Fibroblast of skin of abdomen (primary cell): ENCODE data around the gene HOXB6. TPM values are rescaled to one million over a fixed set of nuclear protein-coding genes. Genes with fewer than 3 reads are reported as not detected.

Experiments used
- DNase-seq: peaks from one replicate; pipeline ENCODE4 v3.0.0-alpha.2; 2013
- polyA plus RNA-seq, 2 experiments: library from polyadenylated mRNA; unstranded; fragments of 120-200 nt; gene quantifications; one replicate each; pipeline ENCODE4 v1.2.1, GENCODE V29; 2013; ENCODE audit not compliant: insufficient read length in 2 of 2

HOXB6 gene
- 31.0 TPM for polyA plus RNA-seq (2013, experiment 1 of 2; ENCODE audit: insufficient read length)
- polyA plus RNA-seq (2013, experiment 2 of 2; ENCODE audit: insufficient read length): 30.0 TPM

DNA sequence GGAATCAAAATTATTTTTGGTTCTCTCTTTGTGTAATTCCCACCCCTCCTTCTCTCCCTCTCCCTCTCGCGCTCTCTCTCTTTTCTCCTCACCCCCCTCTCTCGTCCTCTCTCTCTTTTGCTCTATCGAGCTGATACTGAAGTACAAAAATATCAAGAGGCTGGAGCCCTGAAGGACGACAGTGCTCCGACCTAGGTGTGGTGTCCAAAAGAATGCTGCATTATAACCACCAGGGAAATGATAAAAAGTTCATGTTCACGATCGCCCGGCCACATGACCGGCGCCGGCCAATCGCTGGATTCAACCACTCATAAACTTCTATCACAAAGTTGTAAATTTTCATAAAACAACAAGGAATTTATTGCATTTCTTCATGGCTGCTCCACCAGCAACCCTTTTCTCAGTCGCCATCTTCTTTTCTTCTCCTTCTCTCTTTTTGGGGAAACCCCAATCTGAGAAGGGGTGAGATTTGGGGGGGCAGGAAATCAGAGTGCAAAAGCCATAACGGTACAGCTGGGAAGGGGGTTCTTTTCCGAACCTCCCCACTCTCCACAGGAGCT is at the start of gene HOXB6:
HOXB6 (minus strand) TSS at position 217 of the 560 bp plus-strand sequence. CDS start 6,836 bp downstream, outside the sequence.
- DNase-seq: peak; percentile 85

DNA sequence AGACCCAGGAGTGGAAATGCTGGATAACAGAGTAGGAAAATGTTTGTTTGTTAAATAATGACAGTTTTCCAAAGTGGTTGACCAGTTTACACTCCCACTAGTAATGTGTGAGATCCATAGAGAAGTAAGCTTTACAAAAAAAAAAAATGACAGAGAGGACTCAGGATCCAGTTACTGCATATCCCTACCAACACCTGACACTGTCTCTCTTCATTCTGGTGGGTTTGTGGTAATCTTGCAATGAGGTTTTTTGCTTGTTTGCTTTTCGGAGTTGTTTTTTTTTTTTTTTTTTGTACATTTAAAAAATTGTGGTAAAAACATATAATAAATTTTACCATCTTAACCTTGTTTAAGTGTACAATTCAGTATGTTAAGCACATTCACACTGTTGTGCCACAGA is 45.0 kb upstream of the HOXB6 start:
- no peak for DNase-seq

DNA sequence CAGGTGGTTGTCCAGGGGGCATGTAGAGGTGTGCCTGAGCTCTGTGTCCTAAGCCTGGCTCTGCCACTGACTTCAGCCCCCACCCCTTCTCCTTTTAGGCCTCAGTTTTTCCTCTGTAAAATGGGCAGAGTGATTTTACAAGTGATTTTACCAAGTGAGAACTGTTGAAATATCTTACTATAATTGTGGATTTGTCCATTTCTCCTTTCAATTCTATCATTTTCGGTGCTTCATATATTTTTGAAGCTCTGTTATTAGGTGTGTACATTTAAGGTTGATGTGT is 43.1 kb upstream of the HOXB6 start:
- no peak for DNase-seq

DNA sequence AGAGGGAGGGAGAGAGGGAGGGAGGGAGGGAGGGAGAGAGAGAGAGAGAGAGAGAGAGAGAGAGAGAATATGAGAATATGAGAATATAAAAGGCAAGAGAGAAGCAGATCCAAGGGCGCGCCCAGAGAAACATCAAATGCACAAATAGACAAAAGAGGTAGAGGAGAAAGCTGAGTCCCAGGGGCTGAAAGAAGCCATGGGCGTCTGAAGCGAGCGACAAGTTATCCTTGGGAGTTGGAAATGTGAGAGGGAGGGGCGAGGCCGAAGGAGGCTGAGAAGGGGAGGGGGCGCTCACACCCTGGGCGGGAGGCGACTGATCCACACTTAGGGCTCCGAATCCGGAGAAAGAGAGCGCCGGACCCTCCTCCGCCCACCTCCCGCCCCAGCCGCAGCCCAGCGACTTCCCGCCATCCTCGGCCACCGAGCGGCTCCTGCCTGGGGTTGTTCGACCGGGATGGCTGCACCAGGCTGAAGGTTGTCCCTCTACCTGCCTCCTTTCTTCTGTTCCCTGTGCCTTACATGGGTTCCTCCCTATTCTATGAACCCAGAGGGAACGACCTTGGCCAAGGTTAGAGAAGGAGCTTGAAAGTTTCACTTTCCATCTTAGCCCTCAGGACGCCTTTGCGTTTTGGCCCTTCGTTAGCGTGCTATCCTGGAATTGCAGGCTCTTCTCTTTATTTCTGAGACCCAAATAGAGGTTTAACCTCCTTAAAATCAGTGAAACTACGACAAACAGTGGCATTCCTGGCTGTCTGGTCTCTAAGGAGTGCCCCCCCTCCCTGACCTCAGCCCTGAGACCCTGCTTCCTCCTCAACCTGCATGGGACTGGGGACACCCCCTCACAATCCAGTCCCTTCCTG is 42.5 kb upstream of the HOXB6 start:
- DNase-seq: no peak

DNA sequence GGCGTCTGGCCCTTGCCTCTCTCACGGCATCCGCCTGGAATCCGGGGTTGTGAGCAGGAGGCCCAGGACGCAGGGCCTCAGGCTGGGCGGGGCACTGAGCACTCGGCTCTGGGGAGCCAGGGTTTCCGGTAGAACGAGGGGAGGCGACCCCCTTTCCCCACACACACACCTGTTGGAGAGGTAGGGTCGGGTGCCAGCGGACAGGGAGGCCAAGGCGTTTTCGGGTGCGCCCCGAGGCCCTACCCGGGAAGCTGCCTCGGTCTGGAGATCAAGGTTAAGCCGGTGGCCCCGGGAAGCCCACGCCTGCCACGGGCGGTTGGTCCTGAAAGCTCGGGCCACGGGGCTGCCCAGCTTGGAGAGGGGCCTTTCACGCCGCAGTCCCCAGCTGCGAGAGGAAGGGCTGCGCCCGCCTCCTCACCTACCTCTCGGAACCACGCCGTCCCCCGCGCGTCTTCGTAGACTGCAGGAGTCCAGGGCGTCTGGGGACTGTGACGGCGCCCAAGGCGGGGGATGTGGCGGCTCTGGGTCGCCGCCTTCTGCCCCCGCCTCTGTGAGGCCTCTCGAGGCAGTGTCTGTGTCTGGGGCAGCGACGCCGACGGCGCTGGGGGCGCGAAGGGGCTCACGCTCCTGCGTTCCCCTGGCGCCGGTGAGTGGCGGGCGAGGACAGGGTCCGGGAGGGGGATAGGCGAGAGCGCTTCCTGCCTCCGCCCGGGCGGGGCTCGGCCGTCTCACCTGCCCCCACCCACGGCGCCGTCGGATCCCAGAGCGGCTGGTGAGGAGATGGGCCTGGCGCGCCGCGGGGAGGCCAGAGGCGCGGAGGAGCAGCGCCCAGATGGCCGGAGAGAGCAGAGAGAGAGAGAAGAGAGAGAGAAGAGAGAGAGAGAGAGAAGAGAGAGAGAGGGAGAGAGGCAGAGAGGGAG is 41.7 kb upstream of the HOXB6 start:
- DNase-seq: no peak

DNA sequence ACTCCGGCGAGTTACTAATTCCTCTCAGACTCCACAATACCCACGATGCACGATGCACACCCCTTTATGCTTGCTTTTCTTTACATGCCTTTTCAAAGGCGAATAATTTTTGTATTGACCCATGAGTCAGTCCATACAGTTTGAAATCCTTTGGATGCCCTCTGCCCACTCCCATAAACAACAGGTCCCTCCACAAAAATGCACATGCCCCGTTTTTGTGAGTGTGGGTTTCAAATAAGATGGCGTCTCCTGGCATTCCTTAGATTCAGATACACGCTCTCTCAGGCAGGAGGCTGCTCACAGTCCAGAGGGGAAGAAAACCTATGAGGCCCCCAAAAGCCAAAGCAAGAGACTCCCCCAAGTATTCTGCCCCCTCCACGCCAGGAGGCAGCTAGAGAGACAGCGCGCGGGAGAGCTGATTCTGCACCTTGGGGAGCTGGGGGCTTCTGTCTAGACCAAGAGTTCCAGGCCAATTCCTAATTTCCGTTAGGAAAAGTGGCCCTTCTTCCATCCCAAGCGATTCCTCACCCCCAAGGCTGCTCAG is 40.9 kb upstream of the HOXB6 start:
- DNase-seq: no peak

DNA sequence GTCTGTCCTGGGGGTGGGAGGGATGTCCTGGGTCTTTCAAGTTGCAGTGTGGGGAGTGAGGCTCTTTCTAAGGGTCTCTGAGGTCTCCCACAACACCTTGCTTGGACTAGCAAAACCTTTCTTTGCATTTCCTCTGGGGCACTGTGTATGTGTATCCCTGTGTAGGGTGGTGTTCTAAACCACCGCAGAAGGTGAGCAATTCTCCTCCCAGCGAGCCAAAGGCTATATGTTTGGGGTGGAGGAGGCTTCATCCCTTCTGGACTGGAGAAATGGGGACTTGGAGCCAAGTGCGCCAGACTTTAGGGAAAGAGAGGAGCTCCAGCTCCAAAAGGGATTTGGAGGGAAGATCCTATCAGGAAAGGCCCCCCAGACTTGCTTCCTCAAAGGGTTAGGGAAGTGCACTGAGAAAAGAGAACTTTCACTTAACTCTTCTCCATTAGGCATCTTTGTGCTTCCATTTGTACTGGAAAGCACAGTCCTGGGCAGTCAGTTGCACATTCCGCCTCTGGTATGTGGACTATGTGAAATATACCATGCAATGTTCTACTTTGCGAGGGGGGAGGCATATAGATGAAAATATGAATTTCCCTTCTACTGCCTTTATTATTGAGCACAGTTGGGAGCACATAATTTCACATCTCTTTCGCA is 40.2 kb upstream of the HOXB6 start:
- DNase-seq: peak; percentile 17

DNA sequence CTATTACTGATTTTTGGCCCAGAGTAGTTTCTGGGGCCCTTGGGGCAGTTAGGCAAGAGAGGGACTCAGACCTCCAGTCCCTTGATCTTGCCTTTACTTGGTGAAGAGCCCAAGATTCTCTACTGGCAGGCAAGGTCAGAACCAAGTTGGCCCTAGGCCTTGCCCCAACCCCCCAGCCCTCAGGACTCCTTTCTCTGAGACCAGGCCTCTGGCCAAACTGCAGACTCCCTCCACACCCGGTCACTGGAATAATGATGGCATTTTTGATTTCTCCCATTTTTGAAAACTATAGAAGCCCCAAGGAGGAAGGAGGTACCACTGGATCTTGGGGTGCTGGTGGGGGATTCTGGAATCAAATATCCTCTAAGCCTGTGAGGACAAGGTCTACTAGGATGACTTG is 39.4 kb upstream of the HOXB6 start:
- no peak for DNase-seq

DNA sequence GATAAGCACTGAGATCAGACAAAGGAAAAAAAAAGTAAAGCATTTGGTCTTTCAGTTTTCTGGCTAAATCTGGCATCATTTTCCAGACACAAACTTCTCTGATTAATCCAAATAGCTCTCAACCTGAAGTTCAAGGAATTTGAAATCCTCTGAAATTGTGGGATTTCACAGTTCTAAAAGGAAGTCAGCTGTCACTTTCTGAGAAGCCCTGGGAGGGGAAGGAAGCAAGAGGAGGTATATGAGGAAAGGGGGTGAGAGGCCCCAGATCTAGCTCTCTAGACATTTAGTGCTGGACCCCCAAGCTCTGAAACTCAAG is 38.9 kb upstream of the HOXB6 start:
- DNase-seq: peak; percentile 28

DNA sequence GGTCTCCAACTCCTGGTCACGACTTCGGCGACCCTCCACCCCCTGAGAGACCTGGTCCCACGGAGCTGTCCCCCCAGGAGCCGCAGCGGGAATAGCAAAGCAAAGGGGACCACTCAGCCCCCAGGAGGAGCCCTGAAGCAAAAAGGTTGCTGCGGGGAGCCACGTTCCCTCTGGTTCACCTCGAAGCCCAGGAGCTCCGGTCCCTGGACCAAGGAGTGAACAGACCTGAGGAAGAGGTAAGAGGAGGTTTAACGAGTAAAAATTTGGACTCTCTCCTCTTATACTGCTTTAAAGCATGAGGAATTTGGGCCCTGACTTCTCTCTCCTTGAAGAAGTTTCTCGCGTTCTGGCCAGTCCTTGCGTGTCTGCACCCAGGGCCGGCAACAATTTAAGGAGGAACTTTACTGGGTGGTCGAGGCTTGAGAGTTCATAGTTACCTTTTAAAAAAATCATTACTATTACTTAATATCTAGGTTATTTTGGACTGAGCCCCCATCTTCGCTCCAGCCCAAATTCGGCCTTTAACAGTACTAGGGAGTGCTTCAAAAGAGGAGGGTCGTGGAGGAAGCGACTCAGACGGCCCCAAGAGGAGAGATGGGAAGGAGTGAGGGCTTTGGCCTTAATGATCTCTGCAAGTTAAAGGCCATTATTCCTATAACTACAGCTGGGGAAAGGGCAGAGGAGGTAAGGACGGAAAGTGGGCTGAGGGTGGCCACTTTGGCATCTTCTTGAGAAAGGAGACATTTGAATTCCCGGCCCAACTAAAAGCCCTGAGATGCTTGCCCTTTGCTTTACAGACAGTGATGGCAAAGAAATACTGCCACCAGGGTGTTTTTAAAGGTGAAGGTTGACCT is 38.3 kb upstream of the HOXB6 start:
- DNase-seq: no peak

DNA sequence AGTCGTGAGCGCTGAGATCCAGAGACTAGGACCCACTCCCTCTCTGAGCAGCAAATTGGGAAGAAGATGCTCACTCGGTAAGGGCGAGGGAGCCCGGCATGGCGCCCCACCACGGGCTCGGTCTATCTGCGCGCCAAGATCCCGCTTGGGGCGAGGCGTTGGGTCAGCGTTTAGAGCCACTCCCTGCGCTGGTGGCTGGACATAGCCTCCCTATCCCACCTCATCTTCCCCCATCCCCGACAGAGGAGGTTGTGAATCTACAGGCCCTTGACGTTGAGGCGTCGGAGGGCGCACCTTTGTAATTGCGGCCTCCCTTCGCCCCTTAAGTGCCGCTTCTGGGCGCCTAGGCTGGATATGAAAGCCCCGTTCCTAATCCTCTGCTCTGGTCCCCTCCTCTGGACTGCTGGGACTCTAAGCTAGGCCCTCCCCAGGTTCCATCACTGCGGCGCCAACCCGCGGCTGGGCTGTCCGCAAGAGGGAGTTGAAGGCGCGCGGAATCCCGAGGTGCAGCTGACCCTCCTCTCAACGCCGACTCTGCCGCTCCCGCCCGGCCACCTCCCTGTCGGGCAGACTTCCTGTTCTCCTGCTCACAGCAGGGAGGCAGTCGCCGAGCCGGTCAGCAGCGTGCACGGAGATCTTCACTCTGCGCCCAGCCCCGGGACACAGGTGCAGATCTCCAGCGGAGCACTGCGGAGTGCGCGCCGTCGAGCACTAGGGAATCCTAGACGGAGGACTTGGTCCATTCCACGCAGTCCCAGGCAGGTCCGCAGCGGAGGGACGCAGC is 37.5 kb upstream of the HOXB6 start:
- DNase-seq: no peak

DNA sequence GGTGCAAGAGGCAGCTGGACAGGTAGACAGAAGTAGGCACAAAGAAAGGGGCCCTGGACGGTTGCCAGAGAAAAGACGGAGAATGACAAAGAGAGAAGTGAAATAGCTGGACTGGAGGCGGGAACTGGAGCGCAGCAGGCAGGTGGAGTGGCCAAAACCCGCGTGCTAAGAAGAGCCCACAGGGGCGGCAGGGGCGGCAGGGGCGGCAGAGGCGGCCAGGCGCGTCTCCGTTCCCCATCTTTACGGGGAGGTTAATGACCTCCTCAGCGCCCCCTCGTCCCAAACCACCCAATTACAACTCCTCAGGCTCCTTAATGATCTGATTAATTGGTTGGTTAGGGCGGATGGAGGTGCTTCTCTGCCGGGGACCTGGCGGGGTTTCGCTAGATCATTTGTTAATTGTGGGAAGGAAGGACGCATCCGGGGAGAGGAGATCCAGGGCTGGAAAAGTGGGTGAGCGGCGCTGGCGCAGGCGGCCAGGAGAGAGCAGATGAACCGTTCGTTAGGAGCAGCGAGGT is 36.8 kb upstream of the HOXB6 start:
- no peak for DNase-seq

DNA sequence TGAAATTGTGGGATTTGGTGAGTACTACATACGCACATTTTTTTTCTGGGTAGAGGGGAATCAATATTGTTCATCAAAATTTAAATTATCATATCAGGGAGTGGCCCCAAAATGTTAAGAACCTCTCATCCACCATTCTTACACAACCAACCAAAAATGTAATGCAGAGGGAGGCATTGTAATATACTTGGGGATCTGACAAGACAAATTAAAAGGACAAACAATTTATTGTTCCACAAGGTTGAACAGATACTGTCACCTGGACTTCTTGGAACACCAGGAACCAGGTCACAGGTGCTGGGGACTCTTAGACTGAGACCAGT is 36.0 kb upstream of the HOXB6 start:
- no peak for DNase-seq

DNA sequence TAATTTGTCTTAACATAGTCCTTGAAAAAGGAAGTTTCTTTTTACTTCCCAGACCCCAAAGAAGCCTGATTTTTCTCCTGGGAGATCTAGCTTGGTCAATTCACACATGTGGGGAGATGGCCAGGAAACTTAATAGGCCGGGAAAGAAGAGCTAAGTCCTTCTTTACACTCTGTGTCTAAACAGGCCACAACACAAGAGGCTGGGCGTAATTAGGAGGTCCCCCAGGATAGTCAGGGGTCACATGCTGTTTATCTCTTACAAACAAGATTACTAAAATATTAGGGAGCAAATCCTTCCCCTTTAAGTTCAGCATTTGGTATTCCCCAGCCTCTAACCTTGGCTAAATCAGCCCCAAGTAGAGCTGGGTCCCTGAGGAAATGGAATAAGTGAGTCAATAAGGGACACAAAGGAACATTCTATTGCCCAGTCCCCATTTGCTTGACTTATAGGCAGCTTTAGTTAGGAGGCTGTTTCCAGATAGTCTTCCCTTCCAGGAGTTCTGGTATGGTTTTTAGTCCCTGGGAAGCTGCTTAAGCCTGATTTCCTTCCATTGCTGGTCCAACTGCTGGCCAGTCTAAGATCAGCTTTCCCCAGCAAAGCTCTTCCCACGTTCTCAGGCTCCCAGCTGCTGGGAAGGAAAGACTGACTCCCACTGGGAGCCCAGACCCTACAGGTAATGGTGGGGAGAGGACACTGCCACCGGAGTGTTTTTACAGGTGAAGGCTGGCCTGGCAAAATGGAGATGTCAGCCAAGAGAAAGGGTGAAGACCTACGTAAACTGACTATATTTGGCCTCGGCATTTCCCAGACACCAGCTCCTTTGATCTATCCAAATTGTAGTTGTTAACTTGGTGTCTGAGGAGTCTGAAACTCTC is 35.4 kb upstream of the HOXB6 start:
- DNase-seq: no peak

DNA sequence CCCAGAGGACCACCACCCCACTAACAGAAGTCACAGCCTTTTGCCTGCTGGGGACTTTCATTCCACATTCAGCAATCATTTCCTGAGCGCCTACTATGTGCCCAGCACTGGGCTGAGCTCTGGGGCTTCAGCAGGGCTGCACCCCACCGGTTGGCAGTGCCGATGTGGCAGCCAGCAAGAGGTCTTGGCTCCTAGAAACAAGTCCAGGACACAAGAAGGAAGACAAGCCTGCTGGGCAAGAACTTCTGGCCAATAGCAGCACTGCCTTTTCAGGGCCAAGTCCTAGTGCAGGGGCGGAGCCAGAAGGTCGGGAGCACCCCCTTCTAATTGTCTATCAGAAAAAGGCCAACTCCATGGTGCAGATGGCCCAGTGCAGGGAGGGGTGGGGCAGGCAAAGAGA is 34.4 kb upstream of the HOXB6 start:
- no peak for DNase-seq

DNA sequence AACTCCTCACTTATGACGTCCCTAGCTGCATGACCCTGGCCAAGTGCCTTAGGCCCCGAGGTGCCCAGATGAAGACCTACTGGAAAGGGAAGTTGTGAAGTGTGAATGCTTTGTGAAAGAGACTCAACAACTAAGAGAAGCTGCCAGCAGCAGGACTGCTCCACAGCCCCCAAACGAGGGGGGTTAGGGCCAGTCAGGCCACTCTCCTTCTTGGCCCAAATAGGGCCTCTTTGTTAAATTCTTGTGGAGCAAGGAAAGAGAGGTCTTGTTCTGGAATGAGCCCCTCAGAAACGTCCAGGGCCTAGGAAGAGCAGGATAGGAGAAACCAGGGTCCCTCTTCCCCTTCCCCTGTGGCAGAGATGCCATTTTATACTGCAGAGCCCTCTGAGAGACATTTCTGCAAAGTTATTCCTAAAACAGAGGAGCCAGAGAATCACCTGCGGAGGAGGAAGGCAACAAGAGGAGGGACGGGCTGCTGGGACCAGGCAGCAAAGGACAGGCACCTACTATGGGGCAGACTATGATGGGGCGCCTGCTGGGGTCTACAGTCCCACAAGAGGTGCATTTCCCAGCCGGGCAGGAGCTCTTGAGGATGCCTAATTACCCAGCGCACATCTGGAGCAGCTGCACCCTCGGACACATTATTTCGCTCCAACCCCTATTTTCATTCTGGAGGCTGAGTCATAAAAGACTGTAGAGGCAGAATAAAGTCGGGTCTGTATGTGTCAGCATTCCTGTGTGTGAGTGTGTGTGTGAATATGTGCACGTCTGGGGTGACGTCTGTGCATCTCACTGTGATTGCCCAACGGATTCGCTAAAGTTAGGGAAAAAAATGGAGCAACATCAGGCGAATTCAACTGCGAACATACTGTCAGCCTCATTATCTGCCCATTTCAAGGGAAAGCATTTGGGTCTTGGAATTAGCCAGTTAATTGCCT is 32.8 kb upstream of the HOXB6 start:
- peak; percentile 95 for DNase-seq

DNA sequence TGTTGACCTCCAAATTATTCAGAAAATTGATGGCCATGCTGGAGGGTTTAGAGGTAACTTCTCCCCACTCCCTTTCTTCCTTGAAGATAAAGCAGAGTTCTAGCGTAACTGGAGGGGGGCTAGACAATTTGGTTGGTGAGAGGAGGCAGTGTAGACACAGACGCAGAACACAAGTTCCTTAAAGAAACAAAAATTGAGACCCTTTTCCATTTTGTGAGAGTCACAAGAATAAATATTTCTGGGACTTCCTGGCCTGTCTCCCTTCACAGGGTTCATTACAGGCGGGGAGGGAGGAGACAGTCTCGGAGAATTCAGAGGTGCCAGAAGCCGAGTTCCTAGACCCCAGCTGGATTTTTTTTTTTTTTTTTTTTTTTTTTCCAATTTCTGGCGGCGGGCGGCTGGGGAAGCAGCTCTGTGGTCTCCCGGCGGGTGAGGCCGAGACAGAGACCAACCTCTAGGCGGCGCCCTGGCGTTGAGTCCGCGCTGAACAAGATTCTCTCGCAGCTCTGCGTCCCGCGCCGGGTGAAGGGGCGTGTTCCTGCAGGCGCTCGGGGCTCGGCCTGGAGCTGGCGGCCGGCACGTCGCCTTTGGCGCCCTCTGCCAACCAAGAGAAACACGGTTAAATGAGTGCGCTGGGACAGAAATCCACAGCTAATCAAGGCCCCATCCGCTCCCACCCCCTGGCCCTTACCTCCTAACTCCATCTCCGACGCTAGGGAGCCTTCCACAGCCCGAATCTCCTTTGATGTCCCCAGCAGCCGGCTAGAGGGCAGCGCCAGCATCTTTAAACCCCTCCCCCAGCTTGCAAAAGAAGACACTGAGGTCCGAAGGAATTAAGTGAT is 31.6 kb upstream of the HOXB6 start:
- DNase-seq: peak; percentile 74
